Renal cortex interstitium (tissue), 11 donors: ENCODE results near the gene TMEM217. TPM values are rescaled to one million over a fixed set of nuclear protein-coding genes. Genes with fewer than 3 reads are reported as not detected.

ENCODE experiments used
- DNase-seq, 11 donors: peaks; one replicate each; pipeline ENCODE4 v3.0.0-alpha.2; 2013; ENCODE audit warnings: low read depth in 9 of 11, low spot score in 4 of 11; ENCODE audit errors: extremely low read depth in 1 of 11
- polyA plus RNA-seq, 3 donors: library from polyadenylated mRNA; unstranded; fragments of 120-200 nt; gene quantifications; one replicate each; pipeline ENCODE4 v1.2.1, GENCODE V29; 2013; ENCODE audit not compliant: insufficient read length in 3 of 3

Gene TMEM217
- polyA plus RNA-seq, 3 donors = 1.0 to 2.5 (median 2.1) TPM

DNA sequence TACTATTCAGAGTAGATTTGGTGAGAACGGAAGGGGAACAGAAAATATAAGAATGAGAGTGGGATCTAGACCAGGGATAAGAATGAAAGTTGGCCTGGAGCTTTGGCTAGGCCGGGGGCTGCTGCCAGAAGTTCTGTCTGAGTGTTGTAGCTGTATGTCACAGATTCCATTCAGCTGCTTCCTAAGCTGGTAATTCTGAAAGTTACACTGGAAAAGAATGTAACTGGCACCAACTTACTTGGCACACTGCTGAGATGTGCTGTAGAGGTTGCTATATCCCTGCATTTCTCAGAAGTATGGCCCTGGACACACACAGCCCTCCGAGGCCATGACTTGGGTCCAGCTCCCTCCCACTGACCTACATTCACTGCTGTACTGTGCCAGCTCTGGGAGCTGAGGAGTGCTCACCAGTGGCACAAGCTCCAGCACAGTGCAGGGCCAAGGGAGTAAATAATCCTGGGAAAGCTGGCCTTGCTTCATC, 25.8 kb upstream of the TMEM217 start:
- no peak for DNase-seq

DNA sequence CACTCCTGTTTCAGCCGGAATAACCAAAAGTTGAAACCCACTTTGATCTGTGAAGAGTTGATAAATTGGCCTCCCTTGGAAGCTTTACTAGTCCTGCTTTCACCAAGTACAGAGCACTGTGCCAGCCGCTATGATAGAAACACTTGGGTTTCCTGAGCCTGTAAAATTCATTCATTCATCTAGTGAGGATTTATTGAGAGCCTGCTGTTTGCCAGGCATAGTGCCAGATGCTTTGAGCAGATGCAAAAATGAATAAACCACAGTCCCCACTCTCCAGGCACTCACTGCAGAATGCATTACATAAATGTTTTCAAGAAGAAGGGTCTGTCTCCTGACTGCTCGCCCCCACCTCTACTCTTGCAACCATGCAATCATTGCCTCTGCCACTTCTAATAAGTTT, 25.3 kb upstream of the TMEM217 start:
- no peak for DNase-seq

DNA sequence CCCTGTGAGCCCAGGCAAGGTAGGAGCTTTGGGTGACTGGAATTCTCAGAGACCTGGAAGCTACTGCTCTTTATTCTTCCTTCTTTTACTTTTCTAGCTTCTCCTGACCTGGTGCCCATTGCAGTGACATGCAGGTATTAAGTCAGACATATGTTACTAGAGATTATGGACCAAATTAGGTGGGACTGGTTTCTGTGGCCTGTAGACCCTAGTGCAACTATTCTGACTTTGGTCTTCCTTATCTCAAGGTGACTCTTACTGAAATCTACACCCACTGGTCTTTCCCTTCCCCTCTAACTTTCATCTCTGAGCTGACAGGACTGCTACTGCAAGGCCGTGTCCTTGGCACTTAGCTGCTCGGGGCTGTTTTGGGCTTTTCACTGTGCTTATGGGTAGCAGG, 24.4 kb upstream of the TMEM217 start:
- DNase-seq = no peak

DNA sequence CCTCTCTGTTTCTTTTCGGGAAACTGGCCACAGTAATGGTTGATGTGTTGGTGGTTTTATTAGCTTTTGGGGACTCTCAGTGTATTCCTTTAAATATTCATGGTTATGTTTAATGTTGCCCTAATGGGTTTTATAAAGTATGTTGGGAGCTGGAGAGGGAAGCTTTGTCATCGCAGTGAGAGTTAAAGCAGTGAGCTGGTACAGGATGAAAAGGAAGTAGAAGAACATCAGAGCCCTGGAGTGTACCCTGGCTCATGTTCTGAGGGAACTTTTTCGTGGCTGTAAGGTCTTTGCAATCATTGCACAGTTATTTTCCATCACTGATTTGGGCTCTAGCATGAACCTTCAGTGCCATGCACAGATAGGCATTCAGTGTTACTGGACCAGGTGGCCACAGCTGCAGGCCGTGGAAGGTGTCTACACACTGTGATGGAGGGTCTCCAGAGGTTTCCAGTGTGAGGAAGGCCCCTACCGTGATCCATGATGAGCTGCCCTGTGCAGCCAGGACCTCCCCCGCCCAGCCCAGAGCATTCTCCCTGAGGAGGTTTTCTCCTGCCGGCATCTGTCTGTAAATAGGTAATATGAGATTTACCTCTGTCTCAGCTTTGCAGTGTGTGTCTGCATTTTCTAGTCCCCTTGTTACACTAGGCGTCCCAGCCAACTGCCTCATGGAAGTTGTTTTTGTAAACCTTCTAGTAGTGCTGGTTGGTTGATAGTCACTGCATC, 22.4 kb upstream of the TMEM217 start:
- no peak for DNase-seq

DNA sequence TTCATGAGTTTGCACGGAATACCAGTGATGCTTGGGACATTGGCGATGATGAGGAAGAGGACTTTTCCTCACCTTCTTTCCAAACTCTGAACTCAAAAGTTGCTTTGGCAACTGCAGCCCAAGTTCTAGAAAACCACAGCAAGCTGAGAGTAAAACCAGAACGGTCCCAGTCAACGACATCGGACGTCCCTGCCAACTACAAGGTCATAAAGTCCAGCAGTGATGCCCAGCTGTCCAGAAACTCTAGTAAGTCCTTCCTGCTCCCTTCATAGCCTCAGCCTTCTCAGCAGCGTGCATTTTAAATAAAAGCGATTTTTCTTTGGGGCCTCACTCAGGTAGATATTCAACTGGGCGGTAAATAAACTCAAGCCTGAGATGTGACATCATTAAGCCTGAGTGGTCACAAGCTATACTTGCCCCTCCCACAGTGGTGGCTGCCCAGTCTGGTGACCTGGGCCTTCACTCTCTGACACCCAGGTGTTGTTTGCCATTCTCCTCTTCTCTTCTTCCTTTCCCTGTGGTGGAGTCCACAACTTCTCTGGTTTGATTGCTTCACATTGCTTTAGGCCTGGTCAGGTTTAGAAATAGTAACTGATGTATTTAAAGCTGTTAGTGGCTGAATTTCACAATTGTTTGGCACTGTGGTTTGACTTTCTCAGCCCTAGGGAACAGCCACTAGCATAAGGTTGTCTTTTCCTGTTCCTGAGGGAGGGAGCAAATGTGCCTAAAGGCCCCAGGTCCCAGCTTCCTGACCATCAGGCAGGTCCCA, 21.6 kb upstream of the TMEM217 start:
- DNase-seq = no peak

DNA sequence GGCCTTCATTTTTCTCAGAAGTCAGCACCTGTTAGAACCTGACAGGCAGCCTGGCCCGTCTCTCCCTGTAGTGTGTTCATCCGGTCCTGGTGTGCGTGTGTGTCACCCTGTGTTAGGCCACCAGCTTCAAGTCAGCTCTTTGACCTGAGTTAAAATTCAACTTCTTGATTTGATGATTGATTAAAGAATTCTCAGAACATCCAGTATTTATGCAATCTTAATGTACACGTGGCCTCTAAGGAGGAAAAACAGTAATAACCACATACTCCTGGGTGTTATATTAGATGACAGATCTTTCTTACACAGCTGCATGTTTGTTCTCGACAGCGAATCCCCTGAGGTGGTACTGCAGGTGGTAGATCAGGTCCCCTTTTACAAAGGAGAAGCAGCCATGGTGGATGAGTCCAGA, 19.1 kb upstream of the TMEM217 start:
- no peak for DNase-seq

DNA sequence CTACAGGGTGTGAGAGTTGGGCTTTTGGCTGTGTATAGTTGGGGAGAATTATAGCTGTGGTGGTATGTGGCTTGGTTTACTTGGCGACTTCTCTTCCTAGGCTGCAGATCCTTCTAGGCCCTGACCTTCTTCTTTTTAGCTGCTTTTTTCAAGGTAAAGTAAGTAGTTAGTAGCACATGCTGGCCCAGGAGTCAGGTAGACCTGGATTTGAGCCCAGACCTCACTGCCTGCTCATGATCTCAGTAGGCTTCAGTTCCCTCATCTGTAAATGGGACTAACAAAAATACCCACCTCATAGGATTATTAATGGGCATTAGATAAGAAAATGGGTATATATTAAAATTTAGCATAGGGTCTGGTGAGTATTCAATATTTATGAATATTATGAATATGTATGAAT, 17.4 kb upstream of the TMEM217 start:
- DNase-seq = no peak

DNA sequence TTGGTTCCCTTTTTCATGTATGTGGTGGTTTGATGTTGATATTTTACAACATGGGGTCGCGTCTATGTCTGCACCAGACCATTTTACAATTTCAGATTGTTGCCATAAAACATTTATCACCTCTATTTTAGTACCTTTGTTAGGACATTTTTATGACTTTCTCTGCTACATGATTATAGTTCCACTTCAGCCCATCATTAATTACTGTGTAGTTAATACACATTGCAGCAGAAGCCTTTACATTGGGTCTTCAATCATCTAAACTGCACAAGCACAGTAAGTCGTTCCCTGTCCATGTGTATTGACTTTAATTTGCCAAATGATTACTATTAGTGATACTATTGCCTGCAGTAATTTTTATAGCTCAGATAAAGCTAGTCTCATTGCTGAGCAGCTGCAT, 15.7 kb upstream of the TMEM217 start:
- DNase-seq = peak in 6 of 11 donors; percentile 23 to 62 (median 46)

DNA sequence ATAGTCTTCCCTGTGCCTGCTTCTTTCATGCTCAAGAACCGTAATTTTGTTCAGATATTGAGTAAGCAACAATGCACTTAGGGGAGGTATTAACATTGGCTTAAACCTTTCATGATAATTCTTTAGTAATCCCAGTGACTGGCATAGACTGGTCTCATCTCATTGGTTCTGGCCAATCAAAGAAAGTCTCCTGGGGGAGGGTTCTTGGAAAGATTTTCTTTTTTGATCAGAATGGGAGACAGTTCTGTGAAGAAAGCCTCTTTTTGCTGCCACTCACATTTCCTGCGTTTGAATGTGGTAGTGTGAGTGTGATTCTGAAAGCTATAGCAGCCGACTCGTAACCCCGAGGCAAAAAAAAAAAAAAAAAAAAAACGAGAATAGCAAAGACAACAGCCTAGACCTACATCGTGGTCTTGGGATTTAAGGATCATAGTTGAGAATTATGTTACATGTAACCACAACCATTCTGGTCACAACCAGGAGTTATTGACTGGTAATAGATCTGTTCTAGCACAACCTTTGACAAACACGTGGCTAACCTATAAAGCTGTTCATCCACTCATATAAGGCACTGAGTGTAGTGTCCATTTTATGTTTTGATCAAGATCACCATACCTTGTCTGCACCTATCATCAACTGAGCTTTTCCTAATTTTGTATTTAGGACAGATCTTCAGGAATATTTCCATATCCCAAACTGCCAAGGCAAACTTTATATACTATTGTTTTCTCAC, 15.1 kb upstream of the TMEM217 start:
- no peak for DNase-seq

DNA sequence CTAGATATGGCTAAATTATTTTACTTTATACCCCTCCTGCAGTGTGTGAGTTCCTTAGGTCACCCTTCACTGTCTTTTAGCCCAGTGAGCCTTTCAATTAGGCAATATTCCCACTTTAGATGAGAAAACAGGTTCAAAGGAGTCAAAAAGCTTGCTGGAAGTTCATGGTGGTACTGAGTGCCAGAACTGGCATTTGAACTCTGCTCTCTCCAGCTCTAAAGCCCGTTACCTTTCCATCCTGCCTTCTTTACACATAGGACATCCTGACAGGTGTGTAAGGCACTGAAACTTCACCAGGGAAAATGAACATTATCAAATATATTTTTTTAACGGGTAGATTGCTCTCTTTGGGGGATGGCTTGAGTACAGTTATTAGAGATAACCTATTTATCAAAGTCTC, 11.2 kb upstream of the TMEM217 start:
- no peak for DNase-seq

DNA sequence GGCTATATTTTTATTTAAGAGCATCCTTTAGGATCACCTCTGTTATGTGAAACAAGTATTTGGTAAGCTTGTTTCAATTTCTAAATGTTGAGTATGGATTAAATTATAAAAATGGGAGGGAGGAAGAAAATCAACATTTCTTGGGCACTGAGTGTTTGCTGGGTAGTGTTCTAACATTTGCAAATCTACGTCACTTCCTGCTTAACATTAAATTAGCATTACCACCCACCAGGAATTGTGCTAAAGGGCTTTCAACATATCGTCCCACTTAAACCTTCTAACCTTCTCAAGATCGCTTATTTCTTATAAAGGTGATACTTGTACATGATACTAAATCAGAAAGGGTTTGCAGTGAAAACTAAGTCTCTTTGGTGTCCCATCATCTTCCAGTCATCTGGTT, 7.9 kb upstream of the TMEM217 start:
- DNase-seq = no peak

DNA sequence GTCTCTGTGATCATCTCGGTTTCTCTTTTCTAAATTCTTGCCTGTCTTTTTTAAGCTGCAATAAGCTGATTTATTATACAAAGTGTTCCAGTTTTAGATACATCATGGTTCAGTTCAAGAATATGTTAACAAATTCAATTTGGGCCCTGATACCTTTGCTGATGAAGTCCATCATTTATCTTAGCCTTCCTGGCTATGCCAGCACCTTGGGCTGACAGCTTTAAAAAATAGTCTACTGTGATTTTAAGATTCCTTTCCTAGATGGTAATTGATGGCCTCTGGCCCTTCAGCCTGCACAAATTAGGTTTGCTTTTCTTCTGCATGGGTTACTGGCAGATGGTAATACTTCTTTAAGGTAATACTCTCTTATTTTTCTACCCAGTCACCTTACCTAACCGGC, 7.1 kb upstream of the TMEM217 start:
- DNase-seq = no peak

DNA sequence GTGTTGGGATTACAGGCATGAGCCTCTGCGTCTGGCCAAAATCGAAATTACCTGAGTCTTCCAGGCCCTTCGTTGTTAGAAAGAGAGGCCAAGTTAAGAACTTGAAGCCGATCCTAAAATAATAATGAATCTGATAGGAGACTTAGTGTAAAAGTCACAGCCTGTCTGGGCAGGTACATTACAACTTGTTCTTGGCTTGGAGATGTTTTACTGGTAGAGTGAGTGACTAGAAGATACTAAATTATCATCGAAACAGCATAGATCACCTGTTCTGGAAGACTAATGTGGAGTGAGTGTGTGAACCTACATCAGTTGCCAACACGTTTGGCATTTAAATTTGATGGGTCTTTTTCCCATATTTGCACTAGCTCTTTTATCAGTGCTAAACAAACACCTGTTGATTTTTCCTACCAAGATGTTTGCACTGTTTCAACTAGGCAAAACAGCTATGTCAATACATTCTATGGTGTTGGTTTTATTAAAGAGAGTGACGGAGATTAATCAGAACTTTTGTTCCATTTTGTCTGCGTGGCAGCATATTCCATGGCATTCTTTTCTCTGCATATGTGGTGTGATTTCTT, 4.6 kb upstream of the TMEM217 start:
- DNase-seq = no peak

DNA sequence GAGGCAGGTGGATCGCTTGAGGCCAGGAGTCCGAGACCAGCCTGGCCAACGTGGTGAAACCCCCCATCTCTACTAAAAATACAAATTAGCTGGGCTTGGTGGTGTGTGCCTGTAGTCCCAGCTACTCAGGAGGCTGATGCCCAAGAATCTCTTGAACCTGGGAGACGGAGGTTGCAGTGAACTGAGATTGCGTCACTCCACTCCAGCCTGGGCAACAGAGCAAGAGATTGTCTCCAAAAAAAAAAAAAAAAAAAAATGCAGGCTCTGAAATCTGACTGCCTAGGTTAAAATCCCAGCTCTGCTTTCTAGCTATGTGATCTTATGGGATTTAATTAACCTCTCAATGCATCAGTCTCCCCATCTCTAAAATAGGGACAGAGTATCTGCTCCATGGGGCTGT, 3.3 kb upstream of the TMEM217 start:
- DNase-seq = no peak

DNA sequence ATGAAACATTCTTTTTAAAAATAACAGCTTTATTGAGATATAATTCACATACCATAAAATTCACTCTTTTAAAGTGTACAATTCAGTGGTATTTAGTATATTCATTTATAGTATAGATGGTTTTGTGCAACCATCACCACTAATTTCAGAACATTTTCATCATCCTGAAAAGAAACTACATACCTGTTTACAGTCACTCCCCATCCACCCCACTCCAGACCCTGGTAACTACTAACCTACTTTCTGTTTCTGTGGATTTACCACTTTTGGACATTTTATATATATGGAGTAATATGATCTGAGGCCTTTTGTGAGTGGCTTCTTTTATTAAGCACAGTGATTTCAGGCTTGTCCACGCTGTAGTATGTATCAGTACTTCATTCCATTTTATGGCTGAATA, 2.5 kb upstream of the TMEM217 start:
- no peak for DNase-seq

DNA sequence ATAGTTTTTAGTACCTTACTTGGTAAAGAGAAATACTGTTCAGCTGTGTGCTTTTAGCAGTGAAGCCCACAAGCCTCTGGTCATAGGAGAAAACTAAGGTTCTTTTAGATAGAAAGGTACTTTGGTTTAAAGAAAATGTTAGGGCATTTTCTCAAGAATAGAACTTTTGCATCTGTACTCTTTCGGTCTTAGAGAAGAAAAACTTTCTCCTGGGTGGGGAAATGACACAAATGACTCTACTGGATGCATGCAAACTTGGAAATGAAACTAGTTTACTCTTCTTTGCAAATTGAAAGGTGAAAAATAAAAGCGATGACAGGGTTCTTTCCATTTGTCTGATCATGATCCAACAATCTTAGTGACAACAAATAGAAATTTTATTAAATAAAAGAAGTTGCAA, 2.1 kb upstream of the TMEM217 start:
- no peak for DNase-seq

DNA sequence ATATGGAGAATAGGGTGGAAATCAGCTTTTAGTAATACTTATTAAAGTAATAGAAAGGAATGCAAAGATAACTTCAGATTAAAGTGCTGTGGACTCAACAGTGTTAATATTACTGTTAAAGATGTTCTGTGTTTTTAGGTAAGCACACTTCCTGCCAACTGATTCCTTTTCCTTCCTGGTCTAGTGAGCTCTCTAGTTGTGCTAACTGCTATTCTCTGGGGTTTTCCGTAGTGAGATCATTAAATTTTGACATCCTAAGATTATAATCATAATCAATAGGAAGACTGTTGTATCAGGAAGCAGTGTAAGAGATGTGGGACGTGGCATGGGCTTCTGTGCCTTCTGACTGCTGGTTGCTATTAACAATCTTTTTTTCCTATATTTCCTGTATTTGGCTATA, 1.2 kb upstream of the TMEM217 start:
- DNase-seq = no peak

DNA sequence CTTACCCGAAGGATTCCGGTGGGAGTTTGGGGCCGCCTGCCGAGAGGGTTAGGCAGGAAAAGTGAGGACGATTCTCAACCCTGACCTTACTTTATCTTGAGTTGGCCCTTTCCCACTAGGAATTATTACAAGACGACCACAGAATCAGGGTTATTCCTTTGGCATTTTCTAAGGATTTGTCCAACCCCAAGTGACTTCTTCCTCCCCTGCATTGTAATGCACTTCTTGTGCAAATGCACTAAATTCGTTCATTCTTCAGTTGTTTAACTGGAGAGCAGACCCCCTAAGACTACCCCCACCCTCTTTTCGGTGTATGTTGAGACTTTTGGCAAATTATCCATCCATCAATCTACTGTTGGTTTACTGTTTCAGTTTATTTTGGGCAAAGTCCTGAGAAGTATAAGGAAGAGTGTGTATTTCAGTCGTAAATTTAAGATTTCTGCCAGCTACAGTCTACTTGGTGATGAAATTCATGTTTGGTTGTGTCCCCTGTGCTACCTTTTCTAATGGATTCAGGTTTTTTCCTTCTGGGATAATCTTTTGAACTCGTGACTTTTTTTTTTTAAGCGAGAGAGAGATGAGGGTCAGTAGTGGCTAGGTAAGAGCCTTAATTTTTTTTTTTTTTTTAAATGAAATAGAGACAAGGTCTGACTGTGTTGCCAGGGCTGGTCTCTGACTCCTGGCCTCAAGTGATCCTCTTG, 611 bp upstream of the TMEM217 start:
- no peak for DNase-seq

DNA sequence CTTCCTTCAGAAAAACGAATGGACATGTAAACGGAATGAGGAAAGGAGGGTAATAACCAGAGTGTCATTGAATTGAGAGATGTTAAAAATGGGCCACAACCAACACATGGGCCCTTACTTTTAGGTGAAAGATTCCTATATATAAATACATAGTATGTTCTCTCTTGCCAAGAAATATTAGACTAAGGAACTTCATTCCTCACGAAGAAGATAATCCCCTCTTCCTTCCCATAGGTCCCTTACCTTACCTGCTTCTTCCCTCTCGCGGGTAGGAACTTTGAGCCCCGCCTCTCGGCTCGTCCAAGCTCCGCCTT, 667 bp downstream of the TMEM217 start:
- no peak for DNase-seq
